H54 (cell line): ENCODE measurements around the gene TSC1.

Source experiments
- DNase-seq: peaks from one replicate; pipeline ENCODE4 v3.0.0; 2011; ENCODE audit warnings: low spot score, mixed read lengths; ENCODE audit not compliant: insufficient read length
- FAIRE-seq: peaks from 3 replicates; lab custom pipeline; 2011; peaks lifted over from hg19 to GRCh38; lab: Jason Lieb, UNC
- POLR2A ChIP-seq: IDR thresholded peaks from 2 replicates; pipeline ENCODE4 v1.6.1; 2011; ENCODE audit warnings: low read depth, mild to moderate bottlenecking, low read length

TSC1 gene

DNA sequence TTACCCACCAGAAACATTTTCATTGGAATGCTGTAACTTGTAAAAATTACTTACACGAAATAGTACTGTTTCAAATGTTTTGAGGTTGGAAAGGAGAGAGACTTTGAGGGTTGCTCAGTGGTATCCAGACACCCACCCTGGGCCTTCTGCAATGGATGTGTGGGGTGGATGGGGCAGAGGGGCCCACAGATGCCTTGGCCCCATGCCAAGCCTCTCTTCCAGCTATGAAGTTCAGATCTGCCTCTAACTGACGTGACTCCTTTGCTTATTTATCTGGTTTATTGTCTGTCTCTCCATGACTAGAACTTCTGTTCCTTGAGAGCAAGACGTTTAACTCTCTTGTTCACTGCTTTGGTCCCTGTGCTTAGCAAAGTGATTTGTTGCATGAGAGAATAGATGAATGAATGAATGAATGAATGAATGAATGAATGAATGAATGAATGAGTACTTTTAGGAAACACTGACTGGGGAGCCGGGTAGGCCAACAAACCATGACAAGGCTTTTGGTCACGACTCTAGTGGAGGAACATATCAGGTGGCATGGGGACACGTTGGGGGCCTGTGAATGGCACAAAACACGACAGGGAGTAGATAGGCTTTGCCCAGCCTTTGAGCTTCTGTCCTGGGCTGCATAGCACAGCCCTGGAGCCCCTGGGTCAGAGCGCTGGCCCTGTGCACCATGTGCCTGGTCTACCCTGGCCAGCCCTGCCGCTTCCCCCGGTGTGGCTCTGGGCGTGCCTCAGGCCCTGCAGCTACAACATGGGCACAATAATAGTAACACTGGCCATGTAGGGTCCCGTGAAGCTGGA lies 98.1 kb downstream of the TSC1 start:
- FAIRE-seq = no peak
- no peak for DNase-seq
- no peak for TF ChIP-seq POLR2A

DNA sequence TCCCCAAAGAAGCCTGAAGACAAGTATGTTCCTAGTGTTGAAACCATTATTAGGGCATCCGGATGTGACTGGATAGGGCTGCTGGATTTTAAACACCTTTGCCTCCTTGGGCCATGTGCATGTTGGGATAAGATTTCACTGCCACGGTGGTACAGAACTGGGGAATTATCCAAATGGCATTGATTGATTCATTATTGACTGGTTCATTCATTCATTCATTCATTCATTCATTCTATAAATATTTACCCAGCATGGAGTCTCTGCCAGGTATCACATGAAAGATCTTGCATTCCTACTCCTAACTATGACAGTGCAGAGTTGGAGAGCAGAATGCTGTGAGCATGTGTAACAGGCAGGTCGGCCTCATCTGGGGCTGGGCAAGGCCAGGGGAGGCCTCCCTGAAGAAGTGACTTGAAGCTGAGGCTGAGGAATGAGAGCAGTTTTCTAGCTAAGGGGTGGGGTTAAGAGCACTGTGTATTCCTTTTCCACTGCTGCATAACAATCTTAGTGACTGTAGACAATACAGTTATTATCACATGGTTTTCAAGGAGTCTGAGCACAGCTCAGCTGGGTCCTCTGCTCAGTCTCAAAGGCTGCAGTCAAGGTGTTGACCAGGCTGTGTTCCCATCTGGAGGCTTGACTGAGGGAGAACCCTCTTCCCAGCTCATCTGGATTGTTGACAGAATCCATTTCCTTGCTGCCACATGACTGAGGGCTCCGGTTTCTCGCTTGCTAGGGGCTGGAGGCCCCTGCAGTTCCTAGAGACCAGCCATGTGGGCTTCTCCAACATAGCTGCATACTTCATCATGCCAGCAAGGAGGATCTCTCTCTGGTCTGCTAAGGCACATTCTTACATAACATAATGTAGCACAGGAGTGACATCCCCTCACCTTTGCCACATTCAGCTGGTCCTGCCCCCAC lies 102.0 kb downstream of the TSC1 start:
- TF ChIP-seq POLR2A = no peak
- DNase-seq (no peak), FAIRE-seq (no peak)
